SK-N-SH (cell line): ENCODE data around the gene IMPDH1.

ENCODE experiments used
- CTCF ChIP-seq: fragments of 200-600 bp; sonication (generic); IDR thresholded peaks from 2 replicates; pipeline ENCODE4 v1.6.1; 2017; ENCODE audit warnings: antibody characterized with exemption, mild to moderate bottlenecking, moderate library complexity
- EP300 ChIP-seq, 2 experiments: IDR thresholded peaks; 2 replicates each; pipeline versions ENCODE4 v1.4.0 to v1.6.1; 2012; ENCODE audit warnings: borderline replicate concordance in 1 of 2, low read depth in 1 of 2, low read length in 1 of 2
- EZH2phosphoT487 ChIP-seq: fragments of 200-600 bp; sonication (generic); IDR thresholded peaks from 2 replicates; pipeline ENCODE4 v1.6.1; 2017; ENCODE audit warnings: low read depth, mixed run types, mild to moderate bottlenecking, antibody characterized with exemption, moderate library complexity, borderline replicate concordance
- GABPA ChIP-seq: IDR thresholded peaks from 2 replicates; pipeline ENCODE4 v1.4.0; 2012; ENCODE audit warnings: low read depth, mild to moderate bottlenecking
- GATA2 ChIP-seq: sonication (generic); formaldehyde crosslinking; IDR thresholded peaks from 2 replicates; pipeline ENCODE4 v1.5.0; 2020; ENCODE audit warnings: mild to moderate bottlenecking, missing genetic modification reagents
- JUND ChIP-seq: IDR thresholded peaks from 2 replicates; pipeline ENCODE4 v1.4.0; 2012
- NFIC ChIP-seq: IDR thresholded peaks from 2 replicates; pipeline ENCODE4 v1.4.0; 2012; ENCODE audit warnings: borderline replicate concordance
- POLR2AphosphoS5 ChIP-seq: IDR thresholded peaks from 2 replicates; pipeline ENCODE4 v1.6.1; 2012; ENCODE audit warnings: low read depth, low read length
- RAD21 ChIP-seq: IDR thresholded peaks from 2 replicates; pipeline ENCODE4 v1.6.1; 2012; ENCODE audit warnings: mild to moderate bottlenecking, low read length
- RFX5 ChIP-seq: IDR thresholded peaks from 2 replicates; pipeline ENCODE4 v1.6.1; 2012; ENCODE audit warnings: mild to moderate bottlenecking, improper control_type of control experiment, low read length
- SIN3A ChIP-seq: IDR thresholded peaks from 2 replicates; pipeline ENCODE4 v1.6.1; 2012; ENCODE audit warnings: low read depth, mild to moderate bottlenecking, low read length, moderate library complexity, borderline replicate concordance

GRCh38 chr7:128359939-128360338, 49.8 kb downstream of the IMPDH1 start:
- no peak for TF ChIP-seq POLR2AphosphoS5
- no peak for TF ChIP-seq GABPA
- TF ChIP-seq CTCF, result no peak
- TF ChIP-seq NFIC, result no peak
- no peak for TF ChIP-seq EZH2phosphoT487
- no peak for TF ChIP-seq JUND
- no peak for TF ChIP-seq RFX5
- TF ChIP-seq EP300 (IDR thresholded peaks at IDR 0.05; ENCODE audit: borderline replicate concordance in 1 of 2, low read depth in 1 of 2, low read length in 1 of 2), result no peak
- no peak for TF ChIP-seq RAD21
- TF ChIP-seq SIN3A, result no peak
- TF ChIP-seq GATA2 (CRISPR knock-in tag), result no peak
